ENCODE measurements around the gene VPS26C. TPM values are rescaled to one million over a fixed set of nuclear protein-coding genes. Genes with fewer than 3 reads are reported as not detected.
A peak's percentile ranks its signal among the peaks of the same experiment; 100 is the strongest.

VPS26C gene
- total and polyA plus RNA-seq, 2 of the 8 experiments (the other 6 are each of a cell fraction or from before 2014, with no cell fraction given): 43.5 to 71.6 TPM

GRCh38 chr21:37220981-37221664 lies 46.0 kb downstream of the VPS26C start (continued):
- peak; percentile 27 for TF ChIP-seq KDM4A (IDR thresholded peaks at IDR 0.05; ENCODE audit: low read depth, low read length, severe bottlenecking)
- no peak for TF ChIP-seq POU5F1 (IDR thresholded peaks at IDR 0.05; ENCODE audit: low read depth, low read length)
- peak in 2 of 3 experiments; percentile 32 to 35; a peak in 3 of 4 replicates for TF ChIP-seq CTCF (IDR thresholded peaks at IDR 0.05; ENCODE audit: control extremely low read depth in 1 of 3, insufficient read depth in 1 of 3, low read depth in 1 of 3, low read length in 3 of 3)
- 0 out of 2 replicates have a peak, but pooled peaks have one; percentile 21 for TF ChIP-seq CREB1 (IDR thresholded peaks at IDR 0.05)
- no peak for TF ChIP-seq TBP (IDR thresholded peaks at IDR 0.05; ENCODE audit: low read depth, low read length)
- TF ChIP-seq RAD21 (IDR thresholded peaks at IDR 0.05 in 1 of 2, conservative IDR thresholded peaks at IDR 0.05 in 1 of 2; ENCODE audit: low read depth in 2 of 2, low read length in 2 of 2): peak; percentile 48 to 55
- no peak for TF ChIP-seq CEBPB (IDR thresholded peaks at IDR 0.05; ENCODE audit: low read depth, low read length)
- TF ChIP-seq, protein P1, sequence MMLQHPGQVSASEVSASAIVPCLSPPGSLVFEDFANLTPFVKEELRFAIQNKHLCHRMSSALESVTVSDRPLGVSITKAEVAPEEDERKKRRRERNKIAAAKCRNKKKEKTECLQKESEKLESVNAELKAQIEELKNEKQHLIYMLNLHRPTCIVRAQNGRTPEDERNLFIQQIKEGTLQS (IDR thresholded peaks at IDR 0.05; ENCODE audit: insufficient read depth, low read depth, low read length): no peak
- TF ChIP-seq, protein P2, sequence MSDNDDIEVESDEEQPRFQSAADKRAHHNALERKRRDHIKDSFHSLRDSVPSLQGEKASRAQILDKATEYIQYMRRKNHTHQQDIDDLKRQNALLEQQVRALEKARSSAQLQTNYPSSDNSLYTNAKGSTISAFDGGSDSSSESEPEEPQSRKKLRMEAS (IDR thresholded peaks at IDR 0.05): peak; percentile 75
- TF ChIP-seq BRCA1 (IDR thresholded peaks at IDR 0.05; ENCODE audit: low read depth, low read length): no peak
- TF ChIP-seq SP2 (IDR thresholded peaks at IDR 0.05; ENCODE audit: low read length): no peak
- peak; percentile 79 for TF ChIP-seq USF2 (IDR thresholded peaks at IDR 0.05; ENCODE audit: low read length)
